ENCODE data around the gene ABCE1.

- TF ChIP-seq CTCF (conservative IDR thresholded peaks at IDR 0.05; ENCODE audit: low read depth, low read length) (no peak), EZH2 (IDR thresholded peaks at IDR 0.05; ENCODE audit: borderline replicate concordance, low read depth, low read length, poor library complexity, severe bottlenecking) (no peak)
These were observed 16.4 kb upstream of the ABCE1 start for GRCh38 chr4:145081756-145082155.
